Activated naive CD4-positive, alpha-beta T cell treated with Interleukin-2 at 50 U/mL for 16 hours (primary cell): ENCODE results near the gene HARS2.
"Not testable (repeated sequence)": the region's sequence is repeated elsewhere in the genome, so short reads cannot be mapped to it uniquely, and the experiment has no call there.

ENCODE experiments used
- DNase-seq: peaks from one replicate; pipeline ENCODE4 v3.0.0-alpha.2; 2020

The HARS2 gene, protein sequence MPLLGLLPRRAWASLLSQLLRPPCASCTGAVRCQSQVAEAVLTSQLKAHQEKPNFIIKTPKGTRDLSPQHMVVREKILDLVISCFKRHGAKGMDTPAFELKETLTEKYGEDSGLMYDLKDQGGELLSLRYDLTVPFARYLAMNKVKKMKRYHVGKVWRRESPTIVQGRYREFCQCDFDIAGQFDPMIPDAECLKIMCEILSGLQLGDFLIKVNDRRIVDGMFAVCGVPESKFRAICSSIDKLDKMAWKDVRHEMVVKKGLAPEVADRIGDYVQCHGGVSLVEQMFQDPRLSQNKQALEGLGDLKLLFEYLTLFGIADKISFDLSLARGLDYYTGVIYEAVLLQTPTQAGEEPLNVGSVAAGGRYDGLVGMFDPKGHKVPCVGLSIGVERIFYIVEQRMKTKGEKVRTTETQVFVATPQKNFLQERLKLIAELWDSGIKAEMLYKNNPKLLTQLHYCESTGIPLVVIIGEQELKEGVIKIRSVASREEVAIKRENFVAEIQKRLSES

GRCh38 chr5:140690941-140691924 is at the start of gene HARS2, which contains the start of gene HARS1:
Gene HARS2, plus strand, starts transcription at chr5:140691455. Its CDS starts 194 bp downstream, at chr5:140691649.
Gene HARS1, minus strand, starts transcription at chr5:140691370. Its CDS starts 66 bp downstream, at chr5:140691304.
- DNase-seq = peak; percentile 88

- no peak for DNase-seq
Measured at GRCh38 chr5:140641716-140642115, 49.5 kb upstream of the HARS2 start.

- DNase-seq = no peak
Measured at GRCh38 chr5:140642718-140643117, 48.5 kb upstream of the HARS2 start.

GRCh38 chr5:140647042-140647419 is 44.2 kb upstream of the HARS2 start:
- DNase-seq = no peak

GRCh38 chr5:140658870-140659269 is 32.4 kb upstream of the HARS2 start:
- no peak for DNase-seq

DNA sequence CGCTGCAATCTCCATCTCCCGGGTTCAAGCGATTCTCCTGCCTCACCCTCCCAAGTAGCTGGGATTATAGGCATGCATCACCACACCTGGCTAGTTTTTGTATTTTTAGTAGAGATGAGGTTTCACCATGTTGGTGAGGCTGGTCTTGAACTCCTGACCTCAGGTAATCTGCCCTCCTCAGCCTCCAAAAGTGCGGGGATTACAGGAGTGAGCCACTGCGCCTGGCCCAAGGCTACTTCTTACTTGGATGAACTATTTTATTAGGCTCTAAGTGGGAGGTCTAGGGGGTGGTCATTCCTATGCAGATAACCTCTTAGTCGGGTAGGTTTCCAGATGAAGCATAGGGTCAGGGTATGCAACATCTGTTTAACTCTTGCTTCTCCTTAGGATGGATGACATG is 30.9 kb upstream of the HARS2 start:
- DNase-seq = not testable (repeated sequence)

- DNase-seq = no peak
Measured at GRCh38 chr5:140664030-140664358, 27.3 kb upstream of the HARS2 start.

- DNase-seq = peak; percentile 97
Measured at GRCh38 chr5:140664359-140665119, 26.7 kb upstream of the HARS2 start, which contains the start of gene WDR55. Gene WDR55, plus strand, starts transcription at chr5:140664904. Its CDS starts 9 bp downstream, at chr5:140664913.

- not testable (repeated sequence) for DNase-seq
Measured at GRCh38 chr5:140671035-140671434, 20.2 kb upstream of the HARS2 start.

GRCh38 chr5:140671472-140672125 is 19.7 kb upstream of the HARS2 start:
- no peak for DNase-seq

DNA sequence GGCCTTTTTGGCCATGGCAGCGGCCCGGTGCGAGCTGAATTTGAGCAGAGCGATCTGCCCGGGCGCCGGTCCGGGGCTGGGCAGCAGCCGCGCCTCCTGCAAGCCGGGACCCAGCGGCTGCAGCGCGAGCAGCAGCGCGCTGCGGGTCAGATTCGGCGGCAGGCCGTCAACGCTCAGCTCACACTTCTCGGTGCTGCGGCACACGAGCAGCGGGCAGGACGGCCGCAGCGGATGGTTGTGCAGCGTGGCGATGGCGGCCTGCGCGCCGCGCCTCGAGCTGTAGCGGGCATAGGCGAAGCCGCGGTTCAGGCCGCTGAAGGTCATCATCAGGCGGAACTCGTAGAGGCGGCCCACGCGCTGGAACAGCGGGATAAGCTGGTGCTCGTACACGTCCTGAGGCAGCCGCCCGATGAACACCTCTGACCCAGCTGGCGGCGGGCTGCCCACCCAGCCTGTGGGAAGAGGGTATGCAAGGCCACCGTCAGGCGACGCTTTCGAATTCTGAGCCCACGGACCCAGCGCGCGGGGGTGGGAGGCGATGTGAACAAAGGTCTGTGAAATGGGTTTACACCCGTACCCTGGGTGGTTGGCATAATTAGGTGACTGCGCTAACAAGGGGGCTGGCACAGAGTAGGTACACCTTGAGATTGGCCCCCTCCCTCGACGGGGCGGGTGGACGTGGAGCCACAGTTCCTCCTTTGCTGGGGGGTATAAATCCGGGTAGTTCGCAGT is 18.6 kb upstream of the HARS2 start:
- DNase-seq = no peak

- no peak for DNase-seq
Measured at GRCh38 chr5:140673187-140673976, 17.9 kb upstream of the HARS2 start, which contains the start of gene DND1. Gene DND1, minus strand, starts transcription at chr5:140673576. Its CDS starts 34 bp downstream, at chr5:140673542.

DNA sequence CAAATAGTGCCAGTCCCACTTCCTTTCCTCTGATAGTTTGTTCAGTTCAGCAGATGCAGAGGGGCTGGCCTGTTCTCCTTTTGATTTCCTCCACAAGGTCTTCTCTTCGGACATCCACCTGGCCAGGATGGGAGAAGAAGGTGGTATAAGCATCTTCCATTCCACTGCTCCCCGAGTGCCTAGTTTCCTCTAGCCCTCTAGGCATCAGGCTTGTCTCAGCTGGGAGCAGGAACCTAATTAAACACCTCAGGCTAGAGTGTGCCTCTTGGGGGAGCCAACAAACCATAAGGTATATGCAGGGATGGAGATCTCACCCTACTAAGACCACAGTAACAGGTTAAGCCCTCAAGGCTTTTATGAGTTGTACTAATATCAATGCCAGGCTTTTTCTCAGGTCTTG is 17.0 kb upstream of the HARS2 start:
- no peak for DNase-seq

DNA sequence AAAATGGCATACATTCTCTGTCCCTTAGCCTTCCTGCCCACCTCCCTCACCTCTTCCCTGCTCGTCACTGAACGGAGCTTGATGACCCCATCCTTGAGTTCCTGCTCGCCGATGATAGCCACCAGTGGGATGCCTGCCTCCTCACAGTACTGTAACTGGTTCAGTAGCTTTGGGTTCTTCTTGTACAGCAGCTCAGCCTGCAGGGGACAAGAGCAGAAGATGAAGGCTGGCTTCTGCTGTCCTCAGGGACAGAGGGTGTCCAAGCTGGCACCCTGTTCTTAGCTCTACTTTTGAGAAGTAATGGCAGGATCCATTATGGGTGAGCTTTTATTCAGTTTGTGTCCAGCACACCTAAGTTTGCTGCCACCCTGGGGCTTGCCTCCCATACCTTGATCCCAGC is 16.6 kb upstream of the HARS2 start:
- no peak for DNase-seq

GRCh38 chr5:140677947-140678346 is 13.3 kb upstream of the HARS2 start:
- DNase-seq = no peak

DNA sequence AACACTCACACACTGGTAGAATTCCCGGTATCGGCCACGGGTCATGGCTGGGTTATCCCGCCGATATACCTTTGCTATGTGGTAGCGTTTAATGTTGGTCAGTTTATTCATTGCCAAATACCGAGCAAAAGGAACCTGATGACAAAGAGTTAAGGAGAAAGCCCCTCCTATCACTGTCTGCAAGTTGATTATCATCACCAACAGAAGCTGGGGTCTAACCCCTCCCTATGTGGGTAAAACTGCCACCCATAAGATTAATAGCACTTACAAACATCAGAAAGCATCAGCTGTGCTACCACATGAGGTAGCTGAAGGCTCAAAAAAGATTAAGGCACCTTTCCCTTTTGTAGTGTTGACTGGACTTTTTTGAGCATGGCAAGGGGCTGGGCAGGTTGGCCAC is 12.3 kb upstream of the HARS2 start:
- DNase-seq = no peak

DNA sequence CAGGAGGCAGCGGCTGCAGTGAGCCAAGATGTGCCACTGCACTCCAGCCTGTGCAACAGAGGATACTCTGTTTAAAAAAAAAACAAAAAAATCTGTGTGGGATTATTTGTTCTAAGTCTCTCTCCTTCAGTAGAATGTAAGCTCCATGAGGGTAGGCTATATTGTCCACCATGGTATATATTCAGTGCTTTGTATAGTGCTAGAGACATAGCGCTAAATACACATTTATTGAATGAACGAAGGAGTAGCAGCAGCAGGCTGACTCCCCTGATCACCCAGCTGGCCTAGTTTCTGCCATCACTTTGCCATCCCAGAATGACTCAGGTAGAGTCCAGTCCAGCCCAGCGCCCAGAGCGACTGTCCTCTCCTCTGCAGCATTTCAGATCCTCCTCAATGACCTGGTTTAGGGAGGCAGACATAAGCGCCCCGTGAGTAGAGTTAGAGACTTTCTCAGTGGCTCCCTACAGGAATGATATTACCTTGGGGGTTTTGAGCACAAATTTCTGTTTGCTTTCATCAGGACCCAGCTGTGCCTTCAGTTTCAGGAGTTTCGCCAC is 801 bp upstream of the HARS2 start:
- DNase-seq = no peak

GRCh38 chr5:140694276-140694675 is 3.0 kb downstream of the HARS2 start:
- no peak for DNase-seq

DNA sequence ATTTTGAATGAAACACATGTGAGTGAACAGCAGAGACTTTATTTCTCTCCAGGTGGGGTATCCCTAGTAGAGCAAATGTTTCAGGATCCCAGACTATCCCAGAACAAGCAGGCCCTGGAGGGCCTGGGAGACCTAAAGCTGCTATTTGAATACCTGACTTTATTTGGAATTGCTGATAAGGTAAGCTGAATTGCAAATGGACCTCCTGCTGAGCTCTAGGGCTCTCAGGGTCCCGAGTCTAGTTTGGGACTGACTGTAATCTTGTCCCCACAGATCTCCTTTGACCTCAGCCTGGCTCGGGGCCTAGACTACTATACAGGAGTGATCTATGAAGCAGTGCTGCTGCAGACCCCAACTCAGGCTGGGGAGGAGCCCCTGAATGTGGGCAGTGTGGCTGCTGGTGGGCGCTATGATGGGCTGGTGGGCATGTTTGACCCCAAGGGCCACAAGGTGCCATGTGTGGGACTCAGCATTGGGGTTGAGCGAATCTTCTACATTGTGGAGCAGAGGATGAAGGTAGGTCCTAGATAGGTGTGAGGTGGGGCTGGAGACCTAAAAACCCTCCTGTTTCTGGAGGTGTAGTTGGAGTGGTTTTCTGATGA is 5.7 kb downstream of the HARS2 start:
- no peak for DNase-seq
